ENCODE measurements around the gene STAMBP. TPM values are rescaled to one million over a fixed set of nuclear protein-coding genes. Genes with fewer than 3 reads are reported as not detected.
A peak's percentile ranks its signal among the peaks of the same experiment; 100 is the strongest.

The STAMBP gene
- total and polyA plus RNA-seq, 2 donors (not counting 3 experiments of a cell fraction or from before 2014, with no cell fraction given) = 18.0 to 21.3 TPM

GRCh38 chr2:73919596-73920228 lies 91.0 kb downstream of the STAMBP start:
- Histone ChIP-seq H2AFZ (ENCODE audit: low read depth, low read length) (no peak overlapping the region), H3K4me2 (ENCODE audit: insufficient read depth, low read length) (no peak overlapping the region), H4K20me1 (replicated peaks; ENCODE audit: control insufficient read depth, extremely low read depth, insufficient read depth, low read length) (no peaks in the 10 kb centered on the region), H3K27ac (ENCODE audit: insufficient read depth, low read depth, low read length) (no peak overlapping the region), H3K36me3 (ENCODE audit: control insufficient read depth in 2 of 2, extremely low read depth in 1 of 2, insufficient read depth in 2 of 2, low read length in 2 of 2) (no peaks in the 10 kb centered on the region), H3K4me3 (replicated peaks in 1 of 3; ENCODE audit: insufficient read depth in 1 of 3, low read depth in 1 of 3, low read length in 3 of 3) (no peak overlapping the region), H3K79me2 (ENCODE audit: control insufficient read depth, insufficient read depth, low read length) (no peaks in the 10 kb centered on the region), H3K27me3 (ENCODE audit: control insufficient read depth in 2 of 2, insufficient read depth in 2 of 2, low read length in 2 of 2) (peaks cover 16 to 28% of the 10 kb centered on the region in 2 experiments), H3K9me1 (replicated peaks; ENCODE audit: control insufficient read depth, extremely low read depth, insufficient read depth, low read length) (no peaks in the 10 kb centered on the region), H3K4me1 (ENCODE audit: control insufficient read depth, extremely low read depth, insufficient read depth, low read length) (no peaks in the 10 kb centered on the region), H3K9me3 (replicated peaks; ENCODE audit: control insufficient read depth, insufficient read depth, low read length) (no peaks in the 10 kb centered on the region), H3K9ac (replicated peaks; ENCODE audit: extremely low read depth, insufficient read depth, low read length) (no peak overlapping the region)
- no TSS peak for BruUV-seq (replicated peaks)
- FAIRE-seq (no peak), DNase-seq (ENCODE audit: low read depth, low spot score) (no peak)
- intact Hi-C loops (cut with micrococcal nuclease) (no loop called here), dilution Hi-C loops (cut with MboI; ENCODE audit: extremely low pct_ligation_motif_present, low sequenced_read_pairs) (no loop called here)
- TF ChIP-seq FOS (IDR thresholded peaks at IDR 0.05; ENCODE audit: borderline replicate concordance, insufficient read depth, low read length) = no peak
- ChIA-PET POLR2A (no interaction called here), CTCF (interaction anchor here (2.3 kb wide), 1 partner anchor 8 kb away, joined by 9 read pairs; no protein-coding TSS in a partner anchor)

GRCh38 chr2:73920577-73921545 lies 92.1 kb downstream of the STAMBP start:
- FAIRE-seq = no peak
- no peaks in the 10 kb centered on the region for H3K4me1 ChIP-seq (ENCODE audit: control insufficient read depth, extremely low read depth, insufficient read depth, low read length)
- intact Hi-C loops (cut with micrococcal nuclease) = no loop called here
- no peak overlapping the region for H3K27ac ChIP-seq (ENCODE audit: insufficient read depth, low read depth, low read length)
- no peaks in the 10 kb centered on the region for H3K79me2 ChIP-seq (ENCODE audit: control insufficient read depth, insufficient read depth, low read length)
- no peaks in the 10 kb centered on the region for H4K20me1 ChIP-seq (replicated peaks; ENCODE audit: control insufficient read depth, extremely low read depth, insufficient read depth, low read length)
- ChIA-PET POLR2A (no interaction called here), CTCF (interaction anchor here (1.0 to 2.3 kb wide), 4 partner anchors 9 to 258 kb away, joined by 3 to 9 read pairs (median 6); partner anchors contain the start of gene MOB1A)
- H3K36me3 ChIP-seq (ENCODE audit: control insufficient read depth in 2 of 2, extremely low read depth in 1 of 2, insufficient read depth in 2 of 2, low read length in 2 of 2) = no peaks in the 10 kb centered on the region
- no peak overlapping the region for H3K9ac ChIP-seq (replicated peaks; ENCODE audit: extremely low read depth, insufficient read depth, low read length)
- no peak overlapping the region for H3K4me3 ChIP-seq (replicated peaks in 1 of 3; ENCODE audit: insufficient read depth in 1 of 3, low read depth in 1 of 3, low read length in 3 of 3)
- no peaks in the 10 kb centered on the region for H3K9me3 ChIP-seq (replicated peaks; ENCODE audit: control insufficient read depth, insufficient read depth, low read length)
- no peak overlapping the region for H2AFZ ChIP-seq (ENCODE audit: low read depth, low read length)
- no peak overlapping the region for H3K4me2 ChIP-seq (ENCODE audit: insufficient read depth, low read length)
- peaks cover 16 to 25% of the 10 kb centered on the region in 2 experiments for H3K27me3 ChIP-seq (ENCODE audit: control insufficient read depth in 2 of 2, insufficient read depth in 2 of 2, low read length in 2 of 2)
- H3K9me1 ChIP-seq (replicated peaks; ENCODE audit: control insufficient read depth, extremely low read depth, insufficient read depth, low read length) = no peaks in the 10 kb centered on the region
- TF ChIP-seq CTCF (IDR thresholded peaks at IDR 0.05; ENCODE audit: extremely low read depth in 1 of 2, insufficient read depth in 1 of 2, low read depth in 1 of 2, low read length in 2 of 2) (peak in 1 of 2 donors; percentile 18), EZH2 (IDR thresholded peaks at IDR 0.05; ENCODE audit: borderline replicate concordance, low read depth, low read length, severe bottlenecking) (no peak)
- dilution Hi-C loops (cut with MboI; ENCODE audit: extremely low pct_ligation_motif_present, low sequenced_read_pairs) = no loop called here
- BruUV-seq (replicated peaks) = no TSS peak
- peak; percentile 16 for DNase-seq (ENCODE audit: low read depth, low spot score)
